KBM-7 (cell line): ENCODE results near the gene UBXN1.

Experiments used
- DNase-seq: peaks from one replicate; pipeline ENCODE4 v3.0.0-alpha.2; 2015
- in situ Hi-C: fragments of 300-500 bp; cut with MboI; formaldehyde crosslinking; loops from 2 replicates; pipeline ENCODE4 v1.14.3; 2020; ENCODE audit warnings: low sequenced_read_pairs, low pct_unique_long_range_greater_than_20kb, mixed read lengths

Gene UBXN1

GRCh38 chr11:62649486-62649885 lies 29.4 kb downstream of the UBXN1 start:
- in situ Hi-C loops: no loop called here
- DNase-seq: no peak

- DNase-seq: no peak
- in situ Hi-C loops: no loop called here
Measured at GRCh38 chr11:62648967-62649364, 29.9 kb downstream of the UBXN1 start.

GRCh38 chr11:62648185-62648966 lies 30.5 kb downstream of the UBXN1 start:
- in situ Hi-C loops: no loop called here

GRCh38 chr11:62647609-62648005 lies 31.3 kb downstream of the UBXN1 start:
- DNase-seq: no peak
- in situ Hi-C loops: no loop called here

More at GRCh38 chr11:62648185-62648966, 30.5 kb downstream of the UBXN1 start:
- DNase-seq: no peak

- DNase-seq: no peak
- in situ Hi-C loops: no loop called here
Measured at GRCh38 chr11:62646825-62647608, 31.9 kb downstream of the UBXN1 start.

- in situ Hi-C loops: no loop called here
- DNase-seq: peak; percentile 97
Measured at GRCh38 chr11:62645946-62646824, 32.7 kb downstream of the UBXN1 start, which contains the start of gene GANAB. GANAB (minus strand) TSS chr11:62646613; CDS start chr11:62646599, 14 bp downstream.

- no peak for DNase-seq
- in situ Hi-C loops: no loop called here
Measured at GRCh38 chr11:62645671-62645945, 33.3 kb downstream of the UBXN1 start.

GRCh38 chr11:62644220-62644619 lies 34.7 kb downstream of the UBXN1 start:
- in situ Hi-C loops: no loop called here
- no peak for DNase-seq

GRCh38 chr11:62632492-62632891 lies 46.4 kb downstream of the UBXN1 start:
- in situ Hi-C loops: no loop called here
- DNase-seq: no peak

GRCh38 chr11:62627713-62628112 lies 51.2 kb downstream of the UBXN1 start:
- in situ Hi-C loops: no loop called here
- DNase-seq: no peak
